SK-N-SH (cell line): Measurements from ENCODE around the gene KCNJ4. TPM values are rescaled to one million over a fixed set of nuclear protein-coding genes. Genes with fewer than 3 reads are reported as not detected.
"Not testable (repeated sequence)": the region's sequence is repeated elsewhere in the genome, so short reads cannot be mapped to it uniquely, and the experiment has no call there.

Source experiments
- CTCF ChIA-PET: fragments of 300-600, 350-600 bp; formaldehyde crosslinking; extraction: SDS; loops from one replicate; lab custom pipeline; 2021; lab: Yijun Ruan, JAX
- POLR2A ChIA-PET: fragments of 350-600 bp; sonication (Branson Sonifier 250); formaldehyde crosslinking; extraction: SDS; loops from one replicate; lab custom pipeline; 2020; ENCODE audit warnings: antibody characterized with exemption, inconsistent platforms; lab: Yijun Ruan, JAX
- DNase-seq: peaks from one replicate; pipeline ENCODE4 v3.0.0; 2012
- H2AFZ ChIP-seq: fragments of 200-600 bp; sonication (generic); 2 replicates; pipeline ENCODE4 v1.8.1; 2016; ENCODE audit warnings: antibody characterized with exemption, mild to moderate bottlenecking, low read depth
- H3F3A ChIP-seq: fragments of 200-600 bp; sonication (generic); replicated peaks from 2 replicates; pipeline ENCODE3; 2016; ENCODE audit warnings: antibody characterized with exemption, mild to moderate bottlenecking; ENCODE audit not compliant: insufficient read depth
- H3K27ac ChIP-seq, 2 experiments: fragments of 200-500 bp in 1 of 2; fragments of 200-600 bp in 1 of 2; sonication (Bioruptor generic) in 1 of 2; sonication (generic), shearing (Covaris generic) in 1 of 2; 2 replicates each; pipeline versions ENCODE4 v1.5.1 to v1.6.1; 2014 to 2016; ENCODE audit warnings: low read depth in 2 of 2, inconsistent platforms in 1 of 2, low read length in 1 of 2, mild to moderate bottlenecking in 1 of 2, mixed read lengths in 1 of 2
- H3K27me3 ChIP-seq: fragments of 200-600 bp; sonication (generic), shearing (Covaris generic); 2 replicates; pipeline ENCODE4 v1.6.1; 2016; ENCODE audit warnings: mixed run types; ENCODE audit not compliant: insufficient read depth
- H3K36me3 ChIP-seq, 2 experiments: fragments of 200-500 bp in 1 of 2; fragments of 200-600 bp in 1 of 2; sonication (Bioruptor generic) in 1 of 2; sonication (generic) in 1 of 2; replicated peaks in 1 of 2; 2 replicates each; pipeline versions ENCODE3 to v1.5.1; 2014 to 2016; ENCODE audit warnings: low read length in 1 of 2, mild to moderate bottlenecking in 1 of 2; ENCODE audit not compliant: insufficient read depth in 2 of 2, control insufficient read depth in 1 of 2
- H3K4me1 ChIP-seq, 2 experiments: fragments of 200-500 bp in 1 of 2; fragments of 200-600 bp in 1 of 2; sonication (Bioruptor generic) in 1 of 2; sonication (generic), shearing (Covaris generic) in 1 of 2; 2 replicates each; pipeline versions ENCODE4 v1.5.1 to v1.6.1; 2014 to 2016; ENCODE audit warnings: low read depth in 1 of 2, low read length in 1 of 2, mixed run types in 1 of 2; ENCODE audit not compliant: insufficient read depth in 2 of 2, control insufficient read depth in 1 of 2
- H3K4me2 ChIP-seq: fragments of 200-600 bp; sonication (generic), shearing (Covaris generic); 2 replicates; pipeline ENCODE4 v1.6.1; 2017; ENCODE audit warnings: mixed run types
- H3K4me3 ChIP-seq, 2 experiments: fragments of 200-500 bp in 1 of 2; fragments of 200-600 bp in 1 of 2; sonication (Bioruptor generic) in 1 of 2; sonication (generic), shearing (Covaris generic) in 1 of 2; 2 replicates each; pipeline versions ENCODE4 v1.5.1 to v1.8.1; 2014 to 2016; ENCODE audit warnings: low read depth in 2 of 2, inconsistent platforms in 1 of 2, low read length in 1 of 2, mild to moderate bottlenecking in 1 of 2, mixed read lengths in 1 of 2, moderate library complexity in 1 of 2
- H3K79me2 ChIP-seq: fragments of 200-600 bp; sonication (generic); 2 replicates; pipeline ENCODE4 v1.8.1; 2017; ENCODE audit warnings: mild to moderate bottlenecking; ENCODE audit not compliant: insufficient read depth
- H3K9ac ChIP-seq: fragments of 200-600 bp; sonication (generic); 2 replicates; pipeline ENCODE4 v1.6.1; 2017; ENCODE audit warnings: mixed run types
- H3K9me2 ChIP-seq: fragments of 200-600 bp; sonication (generic); 2 replicates; pipeline ENCODE4 v1.6.1; 2017; ENCODE audit warnings: mixed run types
- H3K9me3 ChIP-seq: fragments of 200-600 bp; sonication (generic); 2 replicates; pipeline ENCODE4 v1.6.1; 2017; ENCODE audit warnings: mixed run types, mild to moderate bottlenecking, moderate library complexity
- H4K20me1 ChIP-seq: fragments of 200-600 bp; sonication (generic); 2 replicates; pipeline ENCODE4 v1.6.1; 2017; ENCODE audit warnings: mild to moderate bottlenecking, mixed run types; ENCODE audit not compliant: insufficient read depth
- ELF1 ChIP-seq: IDR thresholded peaks from 2 replicates; pipeline ENCODE4 v1.4.0; 2012
- FOXJ3 ChIP-seq: sonication (generic); formaldehyde crosslinking; IDR thresholded peaks from 2 replicates; pipeline ENCODE4 v1.5.1; 2020; ENCODE audit warnings: mild to moderate bottlenecking, missing genetic modification reagents
- GABPA ChIP-seq: IDR thresholded peaks from 2 replicates; pipeline ENCODE4 v1.4.0; 2012; ENCODE audit warnings: low read depth, mild to moderate bottlenecking
- GATA2 ChIP-seq: sonication (generic); formaldehyde crosslinking; IDR thresholded peaks from 2 replicates; pipeline ENCODE4 v1.5.0; 2020; ENCODE audit warnings: mild to moderate bottlenecking, missing genetic modification reagents
- JUND ChIP-seq: IDR thresholded peaks from 2 replicates; pipeline ENCODE4 v1.4.0; 2012
- MAX ChIP-seq: IDR thresholded peaks from 2 replicates; pipeline ENCODE4 v1.4.0; 2012; ENCODE audit warnings: low read depth
- MXI1 ChIP-seq: IDR thresholded peaks from 2 replicates; pipeline ENCODE4 v1.6.1; 2012; ENCODE audit warnings: mild to moderate bottlenecking, low read depth, low read length, improper control_type of control experiment
- NFIC ChIP-seq: IDR thresholded peaks from 2 replicates; pipeline ENCODE4 v1.4.0; 2012; ENCODE audit warnings: borderline replicate concordance
- NRF1 ChIP-seq: IDR thresholded peaks from 2 replicates; pipeline ENCODE4 v1.6.1; 2012; ENCODE audit warnings: low read depth, mild to moderate bottlenecking, low read length
- RAD21 ChIP-seq: IDR thresholded peaks from 2 replicates; pipeline ENCODE4 v1.6.1; 2012; ENCODE audit warnings: mild to moderate bottlenecking, low read length
- REST ChIP-seq: IDR thresholded peaks from 2 replicates; pipeline ENCODE4 v1.6.1; 2012; ENCODE audit warnings: mild to moderate bottlenecking, low read depth, low read length, moderate library complexity
- RFX5 ChIP-seq: IDR thresholded peaks from 2 replicates; pipeline ENCODE4 v1.6.1; 2012; ENCODE audit warnings: mild to moderate bottlenecking, improper control_type of control experiment, low read length
- RXRA ChIP-seq: IDR thresholded peaks from 2 replicates; pipeline ENCODE4 v1.4.0; 2012; ENCODE audit warnings: low read depth, mild to moderate bottlenecking, borderline replicate concordance
- USF2 ChIP-seq: fragments of 150-350 bp; IDR thresholded peaks from 2 replicates; pipeline ENCODE4 v1.6.1; 2017; ENCODE audit warnings: antibody characterized with exemption, low read length, low read depth, borderline replicate concordance
- WGBS: methylation state at CpG from one replicate; pipeline ENCODE4 v1.1.6; 2017; ENCODE audit warnings: low lambda C conversion rate; 5-methylcytosine and 5-hydroxymethylcytosine counted together
- polyA plus RNA-seq, 3 experiments: library from polyadenylated mRNA; depleted of rRNA; stranded (reverse); fragments of >200 nt; gene quantifications; 2 replicates each; pipeline ENCODE4 v1.2.3, GENCODE V29; 2012
- TF ChIP-seq, protein P1 (sequence below): IDR thresholded peaks from 2 replicates; pipeline ENCODE4; 2012

The KCNJ4 gene
- polyA plus RNA-seq, 1 of the 3 experiments (the other 2 are of a cell fraction) = not detected

DNA sequence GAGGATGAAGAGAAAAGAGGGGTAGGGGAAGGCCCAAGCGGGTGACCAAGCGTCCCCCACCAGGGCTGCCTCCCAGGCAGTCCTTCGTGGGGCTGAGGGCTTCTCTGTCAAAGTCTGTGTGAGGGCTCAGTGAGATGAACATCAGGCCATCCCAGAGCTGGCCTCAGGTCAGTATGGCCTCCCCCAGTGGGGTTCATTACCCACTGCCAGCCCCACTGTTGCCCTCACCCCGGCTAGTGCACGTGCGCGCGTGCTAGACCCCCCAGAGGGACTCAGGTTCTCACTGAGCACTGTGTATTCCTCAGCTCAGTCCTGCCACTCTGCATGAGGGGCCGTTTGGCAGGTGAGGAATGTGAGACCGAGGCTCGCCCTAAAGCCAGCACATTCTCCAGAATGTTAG, 16.2 kb upstream of the KCNJ4 start:
- POLR2A ChIA-PET = no interaction called here

GRCh38 chr22:38470179-38470578, 15.2 kb upstream of the KCNJ4 start:
- POLR2A ChIA-PET, CTCF ChIA-PET, H3K79me2 ChIP-seq, H3K4me3 ChIP-seq, H3K4me2 ChIP-seq, H3K9ac ChIP-seq, H3F3A ChIP-seq, H3K9me2 ChIP-seq, H3K27me3 ChIP-seq, H3K4me1 ChIP-seq, H3K27ac ChIP-seq, H4K20me1 ChIP-seq, H3K36me3 ChIP-seq, H2AFZ ChIP-seq, H3K9me3 ChIP-seq, DNase-seq: not testable (repeated sequence)
- 96% methylated on average over 10 of the region's 10 CpGs for WGBS

More for the DNA sequence above, 16.2 kb upstream of the KCNJ4 start:
- Histone ChIP-seq H3K9ac (no peak overlapping the region), H3K4me3 (no peak overlapping the region), H3K9me2 (no peaks in the 10 kb centered on the region), H3K27ac (no peak overlapping the region), H4K20me1 (no peaks in the 10 kb centered on the region), H3F3A (no peaks in the 10 kb centered on the region), H3K9me3 (no peaks in the 10 kb centered on the region), H3K4me2 (no peak overlapping the region), H3K36me3 (no peaks in the 10 kb centered on the region)
- no peak for DNase-seq
- TF ChIP-seq, protein P1, sequence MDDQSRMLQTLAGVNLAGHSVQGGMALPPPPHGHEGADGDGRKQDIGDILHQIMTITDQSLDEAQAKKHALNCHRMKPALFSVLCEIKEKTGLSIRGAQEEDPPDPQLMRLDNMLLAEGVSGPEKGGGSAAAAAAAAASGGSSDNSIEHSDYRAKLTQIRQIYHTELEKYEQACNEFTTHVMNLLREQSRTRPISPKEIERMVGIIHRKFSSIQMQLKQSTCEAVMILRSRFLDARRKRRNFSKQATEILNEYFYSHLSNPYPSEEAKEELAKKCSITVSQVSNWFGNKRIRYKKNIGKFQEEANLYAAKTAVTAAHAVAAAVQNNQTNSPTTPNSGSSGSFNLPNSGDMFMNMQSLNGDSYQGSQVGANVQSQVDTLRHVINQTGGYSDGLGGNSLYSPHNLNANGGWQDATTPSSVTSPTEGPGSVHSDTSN = no peak
- TF ChIP-seq MAX = no peak
- TF ChIP-seq MXI1 = no peak
- no peak for TF ChIP-seq FOXJ3 (CRISPR knock-in tag)
- no peak for TF ChIP-seq RAD21
- TF ChIP-seq, all 33 proteins: peak for 0
- CTCF ChIA-PET = no interaction called here
- Histone ChIP-seq H3K79me2 (no peaks in the 10 kb centered on the region), H2AFZ (no peak overlapping the region), H3K4me1 (peaks cover 0 to 7% of the 10 kb centered on the region in 2 experiments; a peak in 1 of 4 replicates), H3K27me3 (no peaks in the 10 kb centered on the region)
- WGBS = 100% methylated on average over 3 of the region's 11 CpGs

DNA sequence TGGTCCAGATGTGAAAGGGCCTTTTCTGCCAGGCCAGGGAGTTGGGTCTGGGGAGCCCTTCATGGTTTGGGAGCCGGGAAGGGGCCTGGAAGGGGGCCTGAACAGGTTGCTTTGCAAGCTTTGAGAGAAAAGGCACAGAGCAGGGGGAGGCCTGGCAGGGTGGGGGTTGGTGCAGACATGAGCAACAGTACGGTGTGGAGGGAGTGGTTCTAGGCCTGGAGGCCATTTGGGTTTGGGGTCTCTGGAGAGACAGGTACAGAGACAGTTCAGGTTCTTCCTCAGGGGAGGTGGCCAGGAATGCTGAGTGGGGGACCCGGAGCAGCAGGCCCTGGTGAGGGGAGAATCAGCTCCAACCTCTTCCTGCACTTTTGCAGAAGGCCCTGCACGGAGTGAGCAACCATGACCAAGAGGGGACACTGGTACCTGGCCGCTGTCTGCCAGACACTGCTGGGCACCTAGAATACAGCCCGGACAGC, 14.3 kb upstream of the KCNJ4 start:
- H3K9me3 ChIP-seq = no peaks in the 10 kb centered on the region
- H3K36me3 ChIP-seq = no peaks in the 10 kb centered on the region
- H3K27me3 ChIP-seq = no peaks in the 10 kb centered on the region
- no peak overlapping the region for H2AFZ ChIP-seq
- no peak for TF ChIP-seq USF2
- no peak for TF ChIP-seq ELF1
- no peak for TF ChIP-seq GATA2 (CRISPR knock-in tag)
- no peak for TF ChIP-seq GABPA
- TF ChIP-seq REST = no peak
- TF ChIP-seq JUND = no peak
- TF ChIP-seq RFX5 = no peak
- no peak for TF ChIP-seq NRF1
- TF ChIP-seq NFIC = no peak
- no peak for TF ChIP-seq RXRA
- TF ChIP-seq, all 33 proteins: peak for 0
- no peaks in the 10 kb centered on the region for H3F3A ChIP-seq
- no peaks in the 10 kb centered on the region for H3K9me2 ChIP-seq
- H3K4me1 ChIP-seq = peaks cover 0 to 7% of the 10 kb centered on the region in 2 experiments; a peak in 1 of 4 replicates
- ChIA-PET CTCF (interaction anchor here (1.7 kb wide), 1 partner anchor 9 kb away, joined by 6 read pairs; no protein-coding TSS in a partner anchor), POLR2A (no interaction called here)
- H4K20me1 ChIP-seq = no peaks in the 10 kb centered on the region
- no peaks in the 10 kb centered on the region for H3K79me2 ChIP-seq
- no peak overlapping the region for H3K27ac ChIP-seq
- no peak overlapping the region for H3K4me2 ChIP-seq
- DNase-seq = no peak
- H3K4me3 ChIP-seq = no peak overlapping the region
- 100% methylated on average over 1 of the region's 6 CpGs for WGBS
- H3K9ac ChIP-seq = no peak overlapping the region
